OCI-LY1 (cell line): ENCODE data around the gene YBX2.

Experiments used
- CTCF ChIP-seq: fragments of 200-600 bp; sonication (generic), shearing (Covaris generic); IDR thresholded peaks from 2 replicates; pipeline ENCODE4 v1.5.1; 2017; ENCODE audit warnings: mild to moderate bottlenecking, antibody characterized with exemption, low read length, moderate library complexity, mixed read lengths
- EZH2 ChIP-seq: fragments of 200-600 bp; sonication (generic), shearing (Covaris generic); IDR thresholded peaks from 2 replicates; pipeline ENCODE4 v1.8.0; 2017; ENCODE audit warnings: borderline replicate concordance, mixed run types, mild to moderate bottlenecking, antibody characterized with exemption, low read length, moderate library complexity, mixed read lengths

GRCh38 chr17:7292194-7292593 lies 2.2 kb downstream of the YBX2 start:
- no peak for TF ChIP-seq CTCF
- TF ChIP-seq EZH2 = no peak
